BJ (cell line): ENCODE results near the gene SLC44A3. TPM values are rescaled to one million over a fixed set of nuclear protein-coding genes. Genes with fewer than 3 reads are reported as not detected.
A peak's percentile ranks its signal among the peaks of the same experiment; 100 is the strongest.

Experiments
- CTCF ChIA-PET: fragments of 350-600 bp; formaldehyde crosslinking; extraction: SDS; loops from one replicate; lab custom pipeline; 2021; ENCODE audit warnings: antibody characterized with exemption, inconsistent platforms; lab: Yijun Ruan, JAX
- POLR2A ChIA-PET: fragments of 300-600 bp; sonication (Branson Sonifier 250); formaldehyde crosslinking; extraction: SDS; loops from one replicate; lab custom pipeline; 2021; ENCODE audit warnings: antibody characterized with exemption; lab: Charles Lee
- DNase-seq: peaks from one replicate; pipeline ENCODE4 v3.0.0-alpha.2; 2011; ENCODE audit warnings: low read depth
- H3K27me3 ChIP-seq: 2 replicates; pipeline ENCODE4 v1.6.0; 2011; ENCODE audit warnings: low read length; ENCODE audit not compliant: control insufficient read depth, insufficient read depth
- H3K36me3 ChIP-seq: 2 replicates; pipeline ENCODE4 v1.5.1; 2011; ENCODE audit warnings: low read length; ENCODE audit not compliant: control insufficient read depth, insufficient read depth
- H3K4me3 ChIP-seq: 2 replicates; pipeline ENCODE4 v1.5.1; 2011; ENCODE audit warnings: low read depth, mild to moderate bottlenecking, control low read depth, low read length
- polyA minus RNA-seq: library from RNA; depleted of rRNA, polyadenylated mRNA; stranded (reverse); fragments of >200 nt; gene quantifications from 2 replicates; pipeline ENCODE4 v1.2.3, GENCODE V29; 2011; rRNA and poly(A)+ RNA removed
- polyA plus RNA-seq: library from polyadenylated mRNA; depleted of rRNA; stranded (reverse); fragments of >200 nt; gene quantifications from 2 replicates; pipeline ENCODE4 v1.2.3, GENCODE V29; 2011; rRNA removed
- TF ChIP-seq, protein P1 (sequence below): IDR thresholded peaks from 2 replicates; pipeline ENCODE4 v1.5.1; 2011; ENCODE audit warnings: low read depth, mild to moderate bottlenecking, control low read depth, inconsistent platforms, low read length, moderate library complexity; ENCODE audit not compliant: insufficient read depth

Gene SLC44A3, protein sequence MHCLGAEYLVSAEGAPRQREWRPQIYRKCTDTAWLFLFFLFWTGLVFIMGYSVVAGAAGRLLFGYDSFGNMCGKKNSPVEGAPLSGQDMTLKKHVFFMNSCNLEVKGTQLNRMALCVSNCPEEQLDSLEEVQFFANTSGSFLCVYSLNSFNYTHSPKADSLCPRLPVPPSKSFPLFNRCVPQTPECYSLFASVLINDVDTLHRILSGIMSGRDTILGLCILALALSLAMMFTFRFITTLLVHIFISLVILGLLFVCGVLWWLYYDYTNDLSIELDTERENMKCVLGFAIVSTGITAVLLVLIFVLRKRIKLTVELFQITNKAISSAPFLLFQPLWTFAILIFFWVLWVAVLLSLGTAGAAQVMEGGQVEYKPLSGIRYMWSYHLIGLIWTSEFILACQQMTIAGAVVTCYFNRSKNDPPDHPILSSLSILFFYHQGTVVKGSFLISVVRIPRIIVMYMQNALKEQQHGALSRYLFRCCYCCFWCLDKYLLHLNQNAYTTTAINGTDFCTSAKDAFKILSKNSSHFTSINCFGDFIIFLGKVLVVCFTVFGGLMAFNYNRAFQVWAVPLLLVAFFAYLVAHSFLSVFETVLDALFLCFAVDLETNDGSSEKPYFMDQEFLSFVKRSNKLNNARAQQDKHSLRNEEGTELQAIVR
- 1.1 and 2.1 TPM in 2 replicates for polyA plus RNA-seq
- polyA minus RNA-seq = 0.51 and 0.62 TPM in 2 replicates

DNA sequence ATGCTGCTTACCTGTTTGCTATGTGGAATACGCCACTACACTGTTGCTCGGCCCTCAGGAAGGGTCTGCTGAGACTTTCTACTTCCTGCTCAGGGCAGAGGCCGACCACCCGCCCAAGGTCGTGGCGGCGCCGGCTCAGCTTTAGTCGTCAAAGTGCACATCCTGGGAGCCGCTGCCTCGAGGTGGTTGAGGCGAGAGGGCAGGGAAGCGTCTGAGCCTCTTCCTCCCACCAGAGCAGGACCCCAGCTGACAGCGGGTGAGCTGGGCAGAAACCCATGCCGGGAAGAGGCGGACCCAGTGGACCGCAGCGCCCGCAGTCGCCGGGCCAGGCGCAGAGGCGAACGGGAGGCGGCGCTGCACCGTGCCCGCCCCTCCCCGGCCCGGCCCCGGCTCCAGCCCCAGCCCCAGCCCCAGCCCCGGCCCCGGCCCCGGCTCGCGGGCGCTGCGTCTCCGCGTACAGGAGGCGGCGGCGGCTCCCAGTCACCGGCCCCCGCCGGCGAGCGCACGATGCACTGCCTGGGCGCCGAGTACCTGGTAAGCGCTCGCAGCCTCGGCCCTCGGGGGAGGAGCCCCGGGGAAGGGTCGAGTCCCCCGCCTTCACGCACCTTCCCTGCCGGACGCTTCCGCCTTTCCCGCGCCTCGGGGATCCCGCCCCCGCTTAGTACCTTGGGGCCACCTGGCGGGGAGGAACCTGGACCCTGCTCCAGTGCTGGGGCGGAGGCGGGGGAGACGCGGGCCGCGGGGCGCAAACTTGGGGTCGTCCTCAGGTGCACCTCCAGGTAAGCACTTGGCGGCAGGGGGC is at the start of gene SLC44A3:
SLC44A3 (plus strand) TSS at position 413 of the 802 bp plus-strand sequence; CDS start at position 508, 95 bp downstream.
- TF ChIP-seq, protein P1, sequence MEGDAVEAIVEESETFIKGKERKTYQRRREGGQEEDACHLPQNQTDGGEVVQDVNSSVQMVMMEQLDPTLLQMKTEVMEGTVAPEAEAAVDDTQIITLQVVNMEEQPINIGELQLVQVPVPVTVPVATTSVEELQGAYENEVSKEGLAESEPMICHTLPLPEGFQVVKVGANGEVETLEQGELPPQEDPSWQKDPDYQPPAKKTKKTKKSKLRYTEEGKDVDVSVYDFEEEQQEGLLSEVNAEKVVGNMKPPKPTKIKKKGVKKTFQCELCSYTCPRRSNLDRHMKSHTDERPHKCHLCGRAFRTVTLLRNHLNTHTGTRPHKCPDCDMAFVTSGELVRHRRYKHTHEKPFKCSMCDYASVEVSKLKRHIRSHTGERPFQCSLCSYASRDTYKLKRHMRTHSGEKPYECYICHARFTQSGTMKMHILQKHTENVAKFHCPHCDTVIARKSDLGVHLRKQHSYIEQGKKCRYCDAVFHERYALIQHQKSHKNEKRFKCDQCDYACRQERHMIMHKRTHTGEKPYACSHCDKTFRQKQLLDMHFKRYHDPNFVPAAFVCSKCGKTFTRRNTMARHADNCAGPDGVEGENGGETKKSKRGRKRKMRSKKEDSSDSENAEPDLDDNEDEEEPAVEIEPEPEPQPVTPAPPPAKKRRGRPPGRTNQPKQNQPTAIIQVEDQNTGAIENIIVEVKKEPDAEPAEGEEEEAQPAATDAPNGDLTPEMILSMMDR = peak; percentile 40
- Histone ChIP-seq H3K4me3 (peak within 1 kb of the TSS; percentile 61), H3K27me3 (peaks cover 17% of the 10 kb centered on the region), H3K36me3 (no peaks in the 10 kb centered on the region)
- no peak for DNase-seq
- CTCF ChIA-PET = interaction anchor here (0.7 to 2.9 kb wide), 2 partner anchors 14 to 221 kb away, joined by 4 to 11 read pairs; no protein-coding TSS in a partner anchor
- POLR2A ChIA-PET = no interaction called here

DNA sequence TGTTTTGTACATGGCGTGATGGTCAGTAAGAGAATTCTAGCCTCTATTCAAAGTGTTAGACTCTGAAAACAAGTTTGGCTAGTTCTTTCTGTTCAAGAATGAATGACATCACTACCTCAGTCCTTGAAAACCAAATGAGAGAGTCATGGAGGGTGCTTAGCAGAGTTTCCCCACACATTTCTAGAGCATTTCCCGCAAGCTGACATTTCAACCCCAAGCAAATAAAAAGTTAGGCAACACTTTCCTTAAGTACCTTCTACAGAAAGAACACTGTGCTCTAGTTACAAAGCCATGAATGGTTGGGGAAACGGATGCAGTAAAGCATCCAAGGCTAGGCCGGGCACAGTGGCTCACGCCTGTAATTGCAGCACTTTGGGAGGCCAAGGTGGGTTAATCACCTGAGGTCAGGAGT is 47.9 kb upstream of the SLC44A3 start:
- POLR2A ChIA-PET = no interaction called here
- no peaks in the 10 kb centered on the region for H3K27me3 ChIP-seq
- TF ChIP-seq, protein P1 = no peak
- no peak for DNase-seq
- CTCF ChIA-PET = no interaction called here
- no peaks in the 10 kb centered on the region for H3K36me3 ChIP-seq
- no peak overlapping the region for H3K4me3 ChIP-seq

DNA sequence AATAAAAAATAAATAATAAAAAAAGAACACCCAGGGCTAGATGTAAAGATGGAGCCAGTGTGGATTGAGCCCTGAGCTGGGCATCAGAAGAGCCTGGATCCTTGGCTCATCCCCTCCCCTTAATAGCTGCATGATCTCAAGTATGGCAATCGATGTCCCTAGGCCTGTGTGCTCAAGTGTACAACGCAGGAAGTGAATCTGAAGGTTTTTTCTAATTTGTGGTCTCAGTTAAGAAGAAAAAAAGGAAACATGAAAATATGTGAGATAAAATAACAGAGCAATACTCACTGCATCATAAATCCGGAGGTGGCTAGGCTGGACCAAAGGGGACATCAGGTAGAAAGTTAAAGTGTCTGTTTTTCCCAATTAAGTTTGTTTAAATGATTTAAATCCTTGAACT is 47.3 kb upstream of the SLC44A3 start:
- Histone ChIP-seq H3K27me3 (no peaks in the 10 kb centered on the region), H3K4me3 (no peak overlapping the region), H3K36me3 (no peaks in the 10 kb centered on the region)
- ChIA-PET CTCF (interaction anchor here (0.7 kb wide), 2 partner anchors 33 to 148 kb away, joined by 3 to 4 read pairs; no protein-coding TSS in a partner anchor), POLR2A (no interaction called here)
- DNase-seq = no peak
- TF ChIP-seq, protein P1 = no peak

DNA sequence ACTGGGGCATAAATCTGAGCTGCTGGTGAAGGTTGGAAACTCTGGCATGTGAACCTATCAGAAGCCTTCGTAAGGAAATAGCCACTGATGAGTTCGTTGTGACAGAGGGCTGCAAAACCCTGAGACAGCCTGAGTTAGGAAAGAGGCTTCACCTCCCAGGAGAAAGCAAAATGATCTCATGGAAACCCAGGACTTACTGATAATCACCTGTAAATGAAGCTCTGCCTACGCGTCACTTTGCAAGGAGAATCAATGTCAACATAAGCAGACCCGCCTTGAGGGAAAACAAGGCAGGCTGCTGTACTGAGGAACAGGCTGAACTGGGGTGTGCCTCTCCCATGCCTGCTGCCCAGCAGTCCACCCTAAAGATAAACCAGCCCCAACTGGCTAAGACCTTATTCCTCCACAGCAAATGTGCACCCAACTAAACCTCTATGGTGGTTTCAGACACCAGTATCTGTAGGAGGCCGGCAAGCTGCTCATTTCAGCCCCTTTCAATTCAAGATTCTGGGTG is 46.8 kb upstream of the SLC44A3 start:
- no peaks in the 10 kb centered on the region for H3K27me3 ChIP-seq
- no peaks in the 10 kb centered on the region for H3K36me3 ChIP-seq
- ChIA-PET POLR2A (no interaction called here), CTCF (interaction anchor here (0.7 kb wide), 2 partner anchors 33 to 149 kb away, joined by 3 to 4 read pairs; no protein-coding TSS in a partner anchor)
- DNase-seq = no peak
- TF ChIP-seq, protein P1 = no peak
- H3K4me3 ChIP-seq = no peak overlapping the region
